SK-N-MC (cell line): Measurements from ENCODE around the gene SEC23IP.

Experiments
- EZH2 ChIP-seq: fragments of 200-600 bp; sonication (generic); IDR thresholded peaks from one replicate; pipeline ENCODE4 v1.6.1; 2017; ENCODE audit warnings: antibody characterized with exemption
- FOXP2 ChIP-seq: optimal IDR thresholded peaks from 2 replicates; pipeline ENCODE3; 2011; ENCODE audit warnings: mild to moderate bottlenecking, moderate library complexity; ENCODE audit not compliant: insufficient read depth; ENCODE audit errors: extremely low read length, control extremely low read depth
- POLR2AphosphoS5 ChIP-seq: IDR thresholded peaks from 2 replicates; pipeline ENCODE4 v1.6.1; 2012; ENCODE audit warnings: mild to moderate bottlenecking, low read depth, low read length, borderline replicate concordance

DNA sequence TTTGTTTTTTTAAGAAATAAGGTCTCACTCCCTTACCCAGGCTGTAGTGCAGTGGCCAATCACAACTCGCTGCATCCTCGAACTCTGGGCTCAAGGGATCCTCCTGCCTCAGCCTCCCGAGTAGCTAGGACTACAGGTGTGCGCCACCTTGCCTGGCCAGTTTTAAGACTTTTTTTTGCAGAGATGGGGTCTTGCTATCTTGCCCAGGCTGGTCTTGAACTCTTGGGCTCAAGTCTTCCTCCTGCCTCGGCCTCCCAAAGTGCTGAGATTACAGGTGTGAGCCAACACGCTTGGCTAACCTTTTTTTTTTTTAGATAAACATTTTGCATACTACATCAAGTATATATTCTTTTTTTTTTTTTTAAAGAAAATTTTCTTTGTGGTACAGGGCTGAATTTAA is 18.2 kb downstream of the SEC23IP start:
- TF ChIP-seq POLR2AphosphoS5 (no peak), FOXP2 (no peak), EZH2 (no peak)
